NCI-H774 (cell line): Measurements from ENCODE around the gene RFTN1.

ENCODE experiments used
- DNase-seq: peaks from one replicate; lab custom pipeline; 2025; lab: John Stamatoyannopoulos, UW

Gene RFTN1

GRCh38 chr3:16406166-16406565, 107.3 kb downstream of the RFTN1 start:
- peak; percentile 22 for DNase-seq

GRCh38 chr3:16404349-16404895, 109.1 kb downstream of the RFTN1 start:
- no peak for DNase-seq

DNA sequence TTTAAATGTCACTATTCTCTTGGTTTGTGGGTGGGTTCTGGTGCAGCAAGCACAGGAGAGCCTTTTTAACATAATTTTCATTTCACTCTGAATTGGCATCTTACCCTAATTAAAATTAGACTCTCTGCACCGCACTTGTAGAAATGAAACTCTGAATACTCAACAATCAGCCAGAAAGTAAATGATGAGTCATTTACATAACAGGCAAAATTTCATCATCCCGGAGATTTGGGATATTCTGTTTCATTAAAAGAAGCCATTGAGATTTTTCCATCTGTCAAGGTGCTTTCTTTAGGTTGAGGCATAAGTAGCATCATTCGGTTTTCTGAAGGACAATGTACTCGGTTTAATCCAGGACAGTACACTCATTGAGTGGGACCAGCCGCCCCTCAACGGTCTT, 111.0 kb downstream of the RFTN1 start:
- DNase-seq = no peak

DNA sequence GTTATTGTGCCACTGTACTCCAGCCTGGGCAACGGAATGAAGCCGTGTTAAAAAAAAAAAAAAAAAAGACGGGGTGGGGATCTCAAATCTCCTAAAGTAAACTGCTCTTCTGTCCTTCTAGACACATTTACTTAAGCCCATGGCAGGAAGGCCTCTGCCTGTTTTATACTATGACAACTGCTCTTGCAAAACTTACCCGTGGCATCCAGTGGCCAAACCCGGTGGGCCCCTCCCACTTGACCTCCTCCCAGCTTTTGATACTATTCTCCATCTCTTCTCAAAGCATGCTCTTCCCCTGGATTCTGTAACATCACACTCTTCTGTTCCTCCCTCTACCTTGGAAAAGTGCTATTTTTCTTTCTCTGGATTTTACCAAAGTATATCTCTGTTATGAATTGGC, 112.2 kb downstream of the RFTN1 start:
- no peak for DNase-seq

GRCh38 chr3:16400106-16400931, 113.2 kb downstream of the RFTN1 start:
- no peak for DNase-seq

GRCh38 chr3:16399473-16399872, 114.0 kb downstream of the RFTN1 start:
- no peak for DNase-seq

GRCh38 chr3:16398648-16399047, 114.9 kb downstream of the RFTN1 start:
- no peak for DNase-seq

DNA sequence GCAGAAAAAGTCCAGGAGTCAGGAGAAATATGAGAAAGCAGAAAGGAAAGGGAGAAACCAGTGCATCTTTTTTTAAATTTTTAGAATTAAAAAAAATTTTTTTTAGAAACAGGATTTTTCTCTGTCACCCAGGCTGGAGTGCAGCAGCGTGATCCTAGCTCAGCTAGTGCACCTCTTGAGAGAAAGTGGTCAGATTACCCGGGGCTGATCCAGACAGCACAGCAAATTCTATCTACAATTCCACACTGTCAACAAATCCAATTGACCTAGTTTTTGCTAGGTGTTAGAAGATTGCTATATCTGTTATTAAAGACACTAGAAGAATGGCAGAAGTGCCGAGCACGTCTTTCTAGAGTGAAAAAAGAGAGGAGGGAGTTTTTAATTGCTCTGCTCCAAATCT, 117.3 kb downstream of the RFTN1 start:
- DNase-seq = no peak

- no peak for DNase-seq
Measured at GRCh38 chr3:16395212-16395611, 118.3 kb downstream of the RFTN1 start.

- no peak for DNase-seq
Measured at GRCh38 chr3:16394639-16395038, 118.9 kb downstream of the RFTN1 start.

DNA sequence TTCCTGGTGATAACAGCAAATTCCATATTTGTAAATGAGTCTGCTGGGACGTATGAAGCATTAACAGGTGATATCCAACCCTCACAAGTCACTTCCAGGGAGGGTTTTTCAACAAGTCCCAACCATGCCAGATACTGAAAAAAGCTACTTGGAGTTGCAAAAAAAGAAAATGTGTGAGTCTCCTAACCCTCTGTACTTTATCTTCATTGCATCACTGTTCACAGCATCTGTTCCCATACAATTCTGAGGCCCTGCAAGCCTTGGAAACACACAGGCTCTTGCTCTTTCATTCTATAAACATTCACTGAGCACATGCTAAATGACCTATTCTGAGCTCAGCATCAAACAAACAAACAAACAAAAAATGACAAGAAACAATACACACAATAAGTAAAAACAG, 120.8 kb downstream of the RFTN1 start:
- DNase-seq = no peak

- no peak for DNase-seq
Measured at GRCh38 chr3:16392065-16392464, 121.4 kb downstream of the RFTN1 start.

DNA sequence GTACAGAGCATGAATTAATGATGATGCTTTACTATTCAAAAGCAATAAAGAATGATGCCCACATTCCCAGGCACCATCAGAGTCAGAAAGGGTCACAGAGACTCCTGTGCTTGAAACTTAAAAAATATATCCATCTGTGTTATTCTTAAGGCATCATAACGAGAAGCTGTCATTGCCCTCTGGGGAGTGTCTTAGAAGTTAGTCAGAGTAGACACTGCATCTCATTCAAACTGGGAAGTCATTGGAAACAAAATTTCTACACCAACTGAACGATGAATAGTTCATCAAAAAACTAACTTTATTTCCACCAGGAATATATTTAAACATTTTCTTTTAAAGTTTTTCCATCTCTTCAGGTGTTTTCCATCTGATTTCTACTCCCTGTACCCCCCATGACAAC, 122.9 kb downstream of the RFTN1 start:
- no peak for DNase-seq

GRCh38 chr3:16388850-16389441, 124.6 kb downstream of the RFTN1 start:
- DNase-seq = no peak

- no peak for DNase-seq
Measured at GRCh38 chr3:16386561-16386960, 126.9 kb downstream of the RFTN1 start.

- no peak for DNase-seq
Measured at GRCh38 chr3:16385151-16385550, 128.3 kb downstream of the RFTN1 start.

- no peak for DNase-seq
Measured at GRCh38 chr3:16383864-16384263, 129.6 kb downstream of the RFTN1 start.

- DNase-seq = no peak
Measured at GRCh38 chr3:16382845-16383244, 130.7 kb downstream of the RFTN1 start.

DNA sequence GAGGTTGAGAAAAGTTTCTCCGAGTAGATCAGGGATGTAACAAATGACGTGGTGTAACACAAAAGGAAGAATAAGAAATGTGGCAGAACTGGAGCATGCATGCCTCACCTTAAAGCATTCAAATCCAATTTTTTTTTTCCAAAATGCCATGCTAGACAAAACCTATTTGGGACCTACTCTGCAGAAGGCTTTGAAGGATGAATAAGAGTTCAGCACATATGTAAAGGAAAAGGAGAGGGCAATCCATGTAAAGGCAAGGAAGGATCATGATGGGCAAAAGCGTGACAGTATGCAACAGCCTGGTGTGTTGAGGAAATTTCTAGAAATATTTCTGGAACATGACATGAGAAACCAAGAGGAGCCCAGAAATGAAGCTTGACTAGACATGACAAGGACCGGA, 132.1 kb downstream of the RFTN1 start:
- DNase-seq = no peak

DNA sequence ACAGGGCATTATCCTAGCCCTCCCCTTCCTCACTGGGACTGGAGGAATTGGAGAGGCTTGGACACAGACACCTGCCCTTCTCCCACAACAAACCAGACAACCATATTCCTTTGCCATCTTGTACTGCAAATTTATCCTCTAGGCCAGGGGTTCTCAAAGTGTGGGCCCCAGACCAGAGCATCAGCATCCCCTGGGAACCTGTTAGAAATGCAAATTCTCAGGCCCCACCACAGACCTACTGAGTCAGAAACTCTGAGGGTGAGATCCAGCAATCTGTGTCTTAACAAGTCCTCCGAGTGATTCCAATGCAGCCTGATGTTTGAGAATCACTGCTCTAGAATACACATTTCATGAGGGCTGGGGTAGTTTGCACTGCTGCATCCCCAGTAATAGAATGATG, 133.1 kb downstream of the RFTN1 start:
- DNase-seq = no peak

GRCh38 chr3:16379838-16380237, 133.7 kb downstream of the RFTN1 start:
- DNase-seq = no peak

- DNase-seq = no peak
Measured at GRCh38 chr3:16378920-16379319, 134.6 kb downstream of the RFTN1 start.

DNA sequence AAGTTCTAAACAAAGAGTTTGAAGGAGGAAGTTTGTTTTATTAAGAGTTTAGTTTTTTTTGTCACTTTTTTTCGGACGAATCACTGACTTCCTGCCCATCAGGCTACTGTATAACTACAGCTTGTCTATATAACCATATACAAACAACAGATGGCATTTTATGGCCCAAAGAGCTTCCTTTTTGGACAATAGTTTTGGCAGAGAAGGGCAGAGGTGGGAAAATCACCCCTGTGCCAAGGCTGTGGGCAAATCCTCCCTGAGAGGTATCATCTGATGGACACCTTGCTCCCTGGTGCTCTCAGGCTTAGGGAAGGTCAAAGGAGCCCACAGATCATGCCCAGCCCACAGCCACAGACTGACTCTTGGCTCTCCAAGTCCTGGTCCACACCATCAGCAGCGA, 135.1 kb downstream of the RFTN1 start:
- no peak for DNase-seq
